H9 (cell line): ENCODE results near the gene ZNF433. TPM values are rescaled to one million over a fixed set of nuclear protein-coding genes. Genes with fewer than 3 reads are reported as not detected.

Experiments
- DNase-seq: peaks from one replicate; pipeline ENCODE4 v3.0.0-alpha.2; 2017
- H2AFZ ChIP-seq: one replicate; pipeline ENCODE4 v1.6.1; 2013; ENCODE audit warnings: mild to moderate bottlenecking, low read length, control low read depth, moderate library complexity
- H2AK5ac ChIP-seq: 2 replicates; pipeline ENCODE4 v1.6.1; 2013; ENCODE audit warnings: low read length, control low read depth, mixed read lengths; ENCODE audit not compliant: insufficient read length
- H2BK120ac ChIP-seq: one replicate; pipeline ENCODE4 v1.6.1; 2013; ENCODE audit warnings: low read depth, mild to moderate bottlenecking, low read length, control low read depth, inconsistent platforms; ENCODE audit not compliant: poor library complexity, severe bottlenecking
- H2BK12ac ChIP-seq: 2 replicates; pipeline ENCODE4 v1.6.1; 2013; ENCODE audit warnings: low read length, control low read depth, mixed read lengths, low read depth; ENCODE audit not compliant: insufficient read length
- H2BK15ac ChIP-seq: 2 replicates; pipeline ENCODE4 v1.6.1; 2013; ENCODE audit warnings: low read depth, low read length, control low read depth
- H2BK20ac ChIP-seq: one replicate; pipeline ENCODE4 v1.6.1; 2013; ENCODE audit warnings: low read depth, mild to moderate bottlenecking, low read length, control low read depth, inconsistent platforms; ENCODE audit not compliant: poor library complexity, severe bottlenecking
- H2BK5ac ChIP-seq: 2 replicates; pipeline ENCODE4 v1.6.1; 2013; ENCODE audit warnings: low read length, control low read depth, mixed read lengths; ENCODE audit not compliant: insufficient read length
- H3K14ac ChIP-seq: 2 replicates; pipeline ENCODE4 v1.6.1; 2013; ENCODE audit warnings: low read length, control low read depth; ENCODE audit not compliant: insufficient read depth
- H3K18ac ChIP-seq: 2 replicates; pipeline ENCODE4 v1.6.1; 2013; ENCODE audit warnings: low read depth, mild to moderate bottlenecking, mixed read lengths, low read length, control low read depth; ENCODE audit not compliant: insufficient read length
- H3K23ac ChIP-seq: 2 replicates; pipeline ENCODE4 v1.6.1; 2013; ENCODE audit warnings: low read length, control low read depth, mixed read lengths, low read depth; ENCODE audit not compliant: insufficient read length
- H3K23me2 ChIP-seq: 2 replicates; pipeline ENCODE4 v1.6.1; 2013; ENCODE audit warnings: low read depth, mild to moderate bottlenecking, mixed read lengths, low read length, control low read depth; ENCODE audit not compliant: insufficient read length, poor library complexity, severe bottlenecking
- H3K27ac ChIP-seq: 2 replicates; pipeline ENCODE4 v1.5.1; 2013; ENCODE audit warnings: low read length, control low read depth, mixed read lengths, low read depth; ENCODE audit not compliant: insufficient read length
- H3K27me3 ChIP-seq: 2 replicates; pipeline ENCODE4 v1.6.1; 2013; ENCODE audit warnings: low read length, control low read depth, inconsistent platforms; ENCODE audit not compliant: insufficient read depth
- H3K4ac ChIP-seq: 2 replicates; pipeline ENCODE4 v1.6.1; 2013; ENCODE audit warnings: low read depth, mild to moderate bottlenecking, control low read depth, inconsistent platforms, low read length, moderate library complexity
- H3K4me1 ChIP-seq: 2 replicates; pipeline ENCODE4 v1.6.1; 2013; ENCODE audit warnings: low read length, control low read depth, inconsistent platforms; ENCODE audit not compliant: insufficient read depth
- H3K4me2 ChIP-seq: 2 replicates; pipeline ENCODE4 v1.6.1; 2013; ENCODE audit warnings: low read length, control low read depth, mixed read lengths; ENCODE audit not compliant: insufficient read length, insufficient read depth
- H3K56ac ChIP-seq: 2 replicates; pipeline ENCODE4 v1.6.1; 2013; ENCODE audit warnings: low read depth, mild to moderate bottlenecking, mixed read lengths, low read length, control low read depth; ENCODE audit not compliant: insufficient read length
- H3K79me1 ChIP-seq: 2 replicates; pipeline ENCODE4 v1.6.1; 2013; ENCODE audit warnings: low read depth, mild to moderate bottlenecking, moderate library complexity, low read length, control low read depth, inconsistent platforms; ENCODE audit not compliant: insufficient read depth, poor library complexity, severe bottlenecking
- H3K79me2 ChIP-seq: 2 replicates; pipeline ENCODE4 v1.6.1; 2013; ENCODE audit warnings: low read length, control low read depth, inconsistent platforms; ENCODE audit not compliant: insufficient read depth
- H3K9ac ChIP-seq: 2 replicates; pipeline ENCODE4 v1.6.1; 2013; ENCODE audit warnings: low read length, control low read depth, mixed read lengths; ENCODE audit not compliant: insufficient read length; ENCODE audit errors: extremely low read depth
- H3K9me3 ChIP-seq: one replicate; pipeline ENCODE4 v1.6.1; 2013; ENCODE audit warnings: low read depth, low read length, inconsistent platforms; ENCODE audit not compliant: control insufficient read depth
- H3T11ph ChIP-seq: one replicate; pipeline ENCODE4 v1.6.1; 2013; ENCODE audit warnings: mild to moderate bottlenecking, low read length, control low read depth, inconsistent platforms
- H4K20me1 ChIP-seq: one replicate; pipeline ENCODE4 v1.6.1; 2013; ENCODE audit not compliant: control insufficient read depth, insufficient read length, insufficient read depth
- H4K5ac ChIP-seq: 2 replicates; pipeline ENCODE4 v1.6.1; 2013; ENCODE audit warnings: low read depth, mild to moderate bottlenecking, mixed read lengths, low read length, control low read depth; ENCODE audit not compliant: insufficient read length
- H4K8ac ChIP-seq: replicated peaks from 2 replicates; pipeline ENCODE4 v1.6.1; 2013; ENCODE audit warnings: low read length, control low read depth, mixed read lengths, low read depth; ENCODE audit not compliant: insufficient read length
- H4K91ac ChIP-seq: 2 replicates; pipeline ENCODE4 v1.6.1; 2013; ENCODE audit warnings: low read depth, mild to moderate bottlenecking, moderate library complexity, mixed read lengths, low read length, control low read depth; ENCODE audit not compliant: insufficient read length
- H3K27ac Mint-ChIP-seq, 3 experiments: 2 replicates in 2 of 3; 3 replicates in 1 of 3; pipeline ENCODE4 v1.8.0; 2020 to 2021; ENCODE audit warnings: mixed read lengths in 3 of 3, mild to moderate bottlenecking in 1 of 3, moderate library complexity in 1 of 3
- H3K27me3 Mint-ChIP-seq: 2 replicates; pipeline ENCODE4 v1.8.0; 2021; ENCODE audit warnings: low read depth, mild to moderate bottlenecking, moderate library complexity, mixed read lengths
- H3K36me3 Mint-ChIP-seq, 3 experiments: 2 replicates in 2 of 3; 3 replicates in 1 of 3; pipeline ENCODE4 v1.8.0; 2020 to 2021; ENCODE audit warnings: low read depth in 3 of 3, mixed read lengths in 3 of 3; ENCODE audit not compliant: insufficient read depth in 1 of 3
- H3K4me1 Mint-ChIP-seq, 2 experiments: 2 replicates each; pipeline ENCODE4 v1.8.0; 2020; ENCODE audit warnings: mixed read lengths in 2 of 2
- H3K4me3 Mint-ChIP-seq, 2 experiments: 2 replicates in 1 of 2; 3 replicates in 1 of 2; pipeline ENCODE4 v1.8.0; 2020 to 2021; ENCODE audit warnings: mild to moderate bottlenecking in 2 of 2, mixed read lengths in 2 of 2, moderate library complexity in 1 of 2
- H3K9me3 Mint-ChIP-seq, 2 experiments: 2 replicates in 1 of 2; 3 replicates in 1 of 2; pipeline ENCODE4 v1.8.0; 2020; ENCODE audit warnings: mild to moderate bottlenecking in 2 of 2, mixed read lengths in 2 of 2, moderate library complexity in 1 of 2
- WGBS: extraction: QIAGEN DNeasy Blood & Tissue Kit; methylation state at CpG from one replicate; pipeline ENCODE4 v1.1.7; 2013; ENCODE audit warnings: missing lambda C conversion rate, low lambda C conversion rate, mixed read lengths; ENCODE audit not compliant: insufficient read length; ENCODE audit errors: extremely low coverage; 5-methylcytosine and 5-hydroxymethylcytosine counted together
- total RNA-seq: library from RNA; stranded (reverse); gene quantifications from 2 replicates; pipeline ENCODE4 v1.2.1, GENCODE V29; 2021
- TF ChIP-seq, protein P1 (sequence below): fragments of 200-600 bp; sonication (generic); conservative IDR thresholded peaks from 3 replicates; pipeline ENCODE4 v1.8.0; 2021; ENCODE audit warnings: antibody characterized with exemption, mild to moderate bottlenecking

The ZNF433 gene
- total RNA-seq, 1 experiment from 2014 or later: 1.9 TPM

GRCh38 chr19:12000152-12000981 is 35.1 kb downstream of the ZNF433 start:
- Histone ChIP-seq H2BK5ac (no peak overlapping the region), H3K9me3 (no peaks in the 10 kb centered on the region), H4K20me1 (no peaks in the 10 kb centered on the region), H3T11ph (no peak overlapping the region), H3K4me2 (no peak overlapping the region), H2AK5ac (no peak overlapping the region), H3K27ac (no peak overlapping the region), H3K9ac (no peak overlapping the region), H4K8ac (no peak overlapping the region), H3K18ac (no peak overlapping the region), H3K4ac (no peak overlapping the region), H3K23ac (no peak overlapping the region), H4K5ac (no peak overlapping the region), H3K27me3 (no peaks in the 10 kb centered on the region), H3K14ac (no peak overlapping the region), H3K56ac (no peak overlapping the region), H2BK12ac (no peak overlapping the region), H3K23me2 (no peaks in the 10 kb centered on the region), H3K4me1 (no peaks in the 10 kb centered on the region), H3K79me1 (peaks cover 2% of the 10 kb centered on the region), H2BK20ac (no peak overlapping the region), H4K91ac (no peak overlapping the region), H2BK15ac (no peak overlapping the region), H2AFZ (no peak overlapping the region), H3K79me2 (peaks cover 2% of the 10 kb centered on the region; the same call in 1 of the 2 replicates), H2BK120ac (no peak overlapping the region)
- TF ChIP-seq, protein P1, sequence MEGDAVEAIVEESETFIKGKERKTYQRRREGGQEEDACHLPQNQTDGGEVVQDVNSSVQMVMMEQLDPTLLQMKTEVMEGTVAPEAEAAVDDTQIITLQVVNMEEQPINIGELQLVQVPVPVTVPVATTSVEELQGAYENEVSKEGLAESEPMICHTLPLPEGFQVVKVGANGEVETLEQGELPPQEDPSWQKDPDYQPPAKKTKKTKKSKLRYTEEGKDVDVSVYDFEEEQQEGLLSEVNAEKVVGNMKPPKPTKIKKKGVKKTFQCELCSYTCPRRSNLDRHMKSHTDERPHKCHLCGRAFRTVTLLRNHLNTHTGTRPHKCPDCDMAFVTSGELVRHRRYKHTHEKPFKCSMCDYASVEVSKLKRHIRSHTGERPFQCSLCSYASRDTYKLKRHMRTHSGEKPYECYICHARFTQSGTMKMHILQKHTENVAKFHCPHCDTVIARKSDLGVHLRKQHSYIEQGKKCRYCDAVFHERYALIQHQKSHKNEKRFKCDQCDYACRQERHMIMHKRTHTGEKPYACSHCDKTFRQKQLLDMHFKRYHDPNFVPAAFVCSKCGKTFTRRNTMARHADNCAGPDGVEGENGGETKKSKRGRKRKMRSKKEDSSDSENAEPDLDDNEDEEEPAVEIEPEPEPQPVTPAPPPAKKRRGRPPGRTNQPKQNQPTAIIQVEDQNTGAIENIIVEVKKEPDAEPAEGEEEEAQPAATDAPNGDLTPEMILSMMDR: no peak
- DNase-seq: no peak
- peak overlapping the region in 1 of 3 experiments; percentile 28; a peak in 1 of 7 replicates for H3K27ac Mint-ChIP-seq
- no peak overlapping the region for H3K4me3 Mint-ChIP-seq
- H3K36me3 Mint-ChIP-seq: peaks cover 22 to 58% (median 32%) of the 10 kb centered on the region in 3 experiments
- H3K9me3 Mint-ChIP-seq: peaks cover 0 to 21% of the 10 kb centered on the region in 2 experiments; a peak in 3 of 5 replicates
- H3K27me3 Mint-ChIP-seq: no peaks in the 10 kb centered on the region
- WGBS: no CpG with 5 or more reads among the region's 9 CpGs
- peaks cover 11% of the 10 kb centered on the region in 2 experiments for H3K4me1 Mint-ChIP-seq
